HCT116 (cell line): ENCODE results near the gene UTF1. TPM values are rescaled to one million over a fixed set of nuclear protein-coding genes. Genes with fewer than 3 reads are reported as not detected.

Experiments
- ATAC-seq: fragments of 200-7000 bp; cut with Tn5 transposase; 2 replicates; pipeline ENCODE4 v1.9.1; 2020; ENCODE audit warnings: mild to moderate bottlenecking, moderate library complexity
- BruUV-seq: library from RNA; stranded (reverse); fragments of 400-500 nt; replicated peaks from 2 replicates; lab custom pipeline; 2021; lab: Mats Ljungman, UMichigan
- CTCF ChIA-PET: fragments of 300-600 bp; sonication (Branson Sonifier 250); formaldehyde crosslinking; loops from one replicate; lab custom pipeline; 2021; ENCODE audit warnings: antibody characterized with exemption; lab: Charles Lee
- POLR2A ChIA-PET: fragments of 300-600, 350-600 bp; sonication (Branson Sonifier 250); formaldehyde crosslinking; loops from one replicate; lab custom pipeline; 2021; ENCODE audit warnings: antibody characterized with exemption; lab: Charles Lee
- RAD21 ChIA-PET, 2 experiments: fragments of 300-600 bp; sonication (Branson Sonifier 250); formaldehyde crosslinking; loops; one replicate each; lab custom pipeline; 2023; ENCODE audit warnings: low total read pairs in 2 of 2; ENCODE audit not compliant: uncharacterized antibody in 2 of 2, unreplicated experiment in 2 of 2, low non-redundant PET in 1 of 2; lab: Charles Lee
- DNase-seq: peaks from one replicate; pipeline ENCODE4 v3.0.0-alpha.2; 2010; ENCODE audit warnings: low read depth, low spot score
- H2AFZ ChIP-seq: fragments of 200-600 bp; shearing (Covaris generic), sonication (generic); 2 replicates; pipeline ENCODE4 v1.6.1; 2017; ENCODE audit warnings: low read depth, mixed run types, mixed read lengths, antibody characterized with exemption, low read length; ENCODE audit not compliant: poor library complexity, severe bottlenecking
- H3K27ac ChIP-seq: 2 replicates; pipeline ENCODE4 v1.5.1; 2012; ENCODE audit warnings: low read depth, low read length
- H3K27me3 ChIP-seq: fragments of 200-600 bp; sonication (generic); 2 replicates; pipeline ENCODE4 v1.6.1; 2016; ENCODE audit warnings: mixed run types, low read length, mixed read lengths; ENCODE audit not compliant: insufficient read depth
- H3K36me3 ChIP-seq, 2 experiments: fragments of 200-500 bp in 1 of 2; fragments of 200-600 bp in 1 of 2; sonication (Bioruptor generic) in 1 of 2; sonication (generic) in 1 of 2; 2 replicates each; pipeline versions ENCODE4 v1.5.1 to v1.6.1; 2014 to 2016; ENCODE audit warnings: low read length in 2 of 2, inconsistent platforms in 1 of 2, mixed read lengths in 1 of 2, mixed run types in 1 of 2; ENCODE audit not compliant: insufficient read depth in 2 of 2, control insufficient read depth in 1 of 2
- H3K4me1 ChIP-seq, 2 experiments: fragments of 200-600 bp in 1 of 2; sonication (generic) in 1 of 2; 2 replicates each; pipeline versions ENCODE4 v1.5.1 to v1.6.1; 2012 to 2017; ENCODE audit warnings: low read length in 2 of 2, inconsistent platforms in 1 of 2, mild to moderate bottlenecking in 1 of 2, mixed read lengths in 1 of 2, mixed run types in 1 of 2, moderate library complexity in 1 of 2; ENCODE audit not compliant: insufficient read depth in 2 of 2, control insufficient read depth in 1 of 2
- H3K4me2 ChIP-seq: fragments of 200-600 bp; sonication (generic); 2 replicates; pipeline ENCODE4 v1.6.1; 2017; ENCODE audit warnings: mixed run types, low read length, mixed read lengths
- H3K4me3 ChIP-seq, 2 experiments: fragments of 200-600 bp in 1 of 2; sonication (generic) in 1 of 2; replicated peaks in 1 of 2; 2 replicates each; pipeline ENCODE4 v1.5.1; 2011 to 2016; ENCODE audit warnings: low read length in 2 of 2, control low read depth in 1 of 2, low read depth in 1 of 2, mild to moderate bottlenecking in 1 of 2, mixed read lengths in 1 of 2, mixed run types in 1 of 2
- H3K79me2 ChIP-seq: fragments of 200-600 bp; sonication (generic); 2 replicates; pipeline ENCODE4 v1.6.1; 2017; ENCODE audit warnings: mild to moderate bottlenecking, mixed run types, low read length, moderate library complexity, mixed read lengths; ENCODE audit not compliant: insufficient read depth
- H3K9ac ChIP-seq: fragments of 200-600 bp; sonication (generic); 2 replicates; pipeline ENCODE4 v1.6.1; 2016; ENCODE audit warnings: low read length, mixed read lengths
- H3K9me2 ChIP-seq: fragments of 200-600 bp; sonication (generic), shearing (Covaris generic); 2 replicates; pipeline ENCODE4 v1.6.1; 2017; ENCODE audit warnings: mixed run types, mild to moderate bottlenecking, moderate library complexity; ENCODE audit not compliant: insufficient read depth
- H3K9me3 ChIP-seq, 2 experiments: fragments of 200-500 bp in 1 of 2; fragments of 200-600 bp in 1 of 2; sonication (Bioruptor generic) in 1 of 2; sonication (generic) in 1 of 2; 2 replicates each; pipeline ENCODE4 v1.6.1; 2014 to 2017; ENCODE audit warnings: low read length in 2 of 2, mixed read lengths in 2 of 2, inconsistent platforms in 1 of 2, low read depth in 1 of 2, mild to moderate bottlenecking in 1 of 2, mixed run types in 1 of 2, moderate library complexity in 1 of 2; ENCODE audit not compliant: control insufficient read depth in 1 of 2, insufficient read depth in 1 of 2
- H4K20me1 ChIP-seq: fragments of 200-600 bp; sonication (generic), shearing (Covaris generic); 2 replicates; pipeline ENCODE4 v1.6.1; 2017; ENCODE audit warnings: mixed run types, mild to moderate bottlenecking, moderate library complexity; ENCODE audit not compliant: insufficient read depth
- CBX3 ChIP-seq: IDR thresholded peaks from 2 replicates; pipeline ENCODE4 v1.6.1; 2012; ENCODE audit warnings: low read depth
- EGR1 ChIP-seq: IDR thresholded peaks from 2 replicates; pipeline ENCODE4 v1.6.1; 2012; ENCODE audit warnings: low read depth
- ELF1 ChIP-seq: IDR thresholded peaks from 2 replicates; pipeline ENCODE4 v1.6.1; 2012; ENCODE audit warnings: low read depth, borderline replicate concordance
- EZH2 ChIP-seq: fragments of 200-600 bp; sonication (generic); IDR thresholded peaks from 2 replicates; pipeline ENCODE4 v1.6.1; 2017; ENCODE audit warnings: antibody characterized with exemption, mixed run types
- EZH2phosphoT487 ChIP-seq: fragments of 200-600 bp; IDR thresholded peaks from 2 replicates; pipeline ENCODE4 v1.6.1; 2018; ENCODE audit warnings: antibody characterized with exemption, borderline replicate concordance
- FOSL1 ChIP-seq: IDR thresholded peaks from 2 replicates; pipeline ENCODE4 v1.6.1; 2012; ENCODE audit warnings: low read depth
- JUND ChIP-seq: IDR thresholded peaks from 2 replicates; pipeline ENCODE4 v1.6.1; 2012
- POLR2A ChIP-seq: IDR thresholded peaks from 2 replicates; pipeline ENCODE4 v1.7.0; 2011; ENCODE audit warnings: borderline replicate concordance; ENCODE audit not compliant: insufficient read depth, insufficient read length; ENCODE audit errors: extremely low read depth
- POLR2AphosphoS5 ChIP-seq: IDR thresholded peaks from 2 replicates; pipeline ENCODE4 v1.6.1; 2011; ENCODE audit warnings: mild to moderate bottlenecking, low read depth, low read length, moderate library complexity
- RAD21 ChIP-seq: IDR thresholded peaks from 2 replicates; pipeline ENCODE4 v1.6.1; 2012; ENCODE audit warnings: low read depth, mild to moderate bottlenecking
- SIN3A ChIP-seq: IDR thresholded peaks from 2 replicates; pipeline ENCODE4 v1.6.1; 2012; ENCODE audit warnings: low read depth
- SP1 ChIP-seq: IDR thresholded peaks from 2 replicates; pipeline ENCODE4 v1.6.1; 2012; ENCODE audit warnings: low read depth
- SRF ChIP-seq: IDR thresholded peaks from 2 replicates; pipeline ENCODE4 v1.6.1; 2012; ENCODE audit warnings: low read depth
- YY1 ChIP-seq: IDR thresholded peaks from 2 replicates; pipeline ENCODE4 v1.6.1; 2011; ENCODE audit warnings: low read length, low read depth, moderate library complexity, mild to moderate bottlenecking; ENCODE audit not compliant: insufficient replicate concordance; ENCODE audit errors: extremely low read depth
- ZFX ChIP-seq: fragments of 450-650 bp; IDR thresholded peaks from 2 replicates; pipeline ENCODE4 v1.6.1; 2017
- ZNF274 ChIP-seq: fragments of 200-500 bp; sonication (Bioruptor generic); IDR thresholded peaks from 2 replicates; pipeline ENCODE4 v1.6.1; 2014; ENCODE audit warnings: mild to moderate bottlenecking, low read depth, low read length, inconsistent platforms
- intact Hi-C: fragments of 100-400 bp; cut with micrococcal nuclease; formaldehyde crosslinking; loops from 2 replicates; pipeline ENCODE4 v1.10.0; 2022
- total RNA-seq: library from RNA; stranded (reverse); gene quantifications from one replicate; pipeline ENCODE4 v1.2.1, GENCODE V29; 2021; ENCODE audit not compliant: unreplicated experiment
- TF ChIP-seq, protein P1 (sequence below): IDR thresholded peaks from 2 replicates; pipeline ENCODE4 v1.6.1; 2011; ENCODE audit warnings: mild to moderate bottlenecking, low read length, moderate library complexity; ENCODE audit not compliant: insufficient replicate concordance; ENCODE audit errors: extremely low read depth
- TF ChIP-seq, protein P2 (sequence below): IDR thresholded peaks from 2 replicates; pipeline ENCODE4 v1.6.1; 2012

UTF1 gene
- total RNA-seq, 1 experiment from 2014 or later, result not detected

- Histone ChIP-seq H3K4me3 (no peak overlapping the region), H3K9me3 (no peaks in the 10 kb centered on the region), H3K36me3 (no peaks in the 10 kb centered on the region), H3K4me2 (no peak overlapping the region), H4K20me1 (no peaks in the 10 kb centered on the region), H3K27me3 (no peaks in the 10 kb centered on the region), H3K27ac (no peak overlapping the region), H2AFZ (no peak overlapping the region), H3K79me2 (no peaks in the 10 kb centered on the region), H3K9me2 (no peaks in the 10 kb centered on the region), H3K4me1 (peaks cover 0 to 9% of the 10 kb centered on the region in 2 experiments; a peak in 1 of 4 replicates), H3K9ac (no peak overlapping the region)
- no peak for TF ChIP-seq CBX3
- TF ChIP-seq ZNF274, result no peak
- TF ChIP-seq, protein P1, sequence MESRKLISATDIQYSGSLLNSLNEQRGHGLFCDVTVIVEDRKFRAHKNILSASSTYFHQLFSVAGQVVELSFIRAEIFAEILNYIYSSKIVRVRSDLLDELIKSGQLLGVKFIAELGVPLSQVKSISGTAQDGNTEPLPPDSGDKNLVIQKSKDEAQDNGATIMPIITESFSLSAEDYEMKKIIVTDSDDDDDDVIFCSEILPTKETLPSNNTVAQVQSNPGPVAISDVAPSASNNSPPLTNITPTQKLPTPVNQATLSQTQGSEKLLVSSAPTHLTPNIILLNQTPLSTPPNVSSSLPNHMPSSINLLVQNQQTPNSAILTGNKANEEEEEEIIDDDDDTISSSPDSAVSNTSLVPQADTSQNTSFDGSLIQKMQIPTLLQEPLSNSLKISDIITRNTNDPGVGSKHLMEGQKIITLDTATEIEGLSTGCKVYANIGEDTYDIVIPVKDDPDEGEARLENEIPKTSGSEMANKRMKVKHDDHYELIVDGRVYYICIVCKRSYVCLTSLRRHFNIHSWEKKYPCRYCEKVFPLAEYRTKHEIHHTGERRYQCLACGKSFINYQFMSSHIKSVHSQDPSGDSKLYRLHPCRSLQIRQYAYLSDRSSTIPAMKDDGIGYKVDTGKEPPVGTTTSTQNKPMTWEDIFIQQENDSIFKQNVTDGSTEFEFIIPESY, result no peak
- TF ChIP-seq SP1, result no peak
- no peak for TF ChIP-seq EGR1
- TF ChIP-seq POLR2AphosphoS5, result no peak
- TF ChIP-seq, protein P2, sequence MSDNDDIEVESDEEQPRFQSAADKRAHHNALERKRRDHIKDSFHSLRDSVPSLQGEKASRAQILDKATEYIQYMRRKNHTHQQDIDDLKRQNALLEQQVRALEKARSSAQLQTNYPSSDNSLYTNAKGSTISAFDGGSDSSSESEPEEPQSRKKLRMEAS, result no peak
- TF ChIP-seq SIN3A, result no peak
- no peak for TF ChIP-seq FOSL1
- no peak for TF ChIP-seq ZFX
- TF ChIP-seq ELF1, result no peak
- TF ChIP-seq SRF, result no peak
- no peak for TF ChIP-seq JUND
- TF ChIP-seq YY1, result no peak
- no peak for TF ChIP-seq POLR2A
- TF ChIP-seq EZH2, result no peak
- TF ChIP-seq EZH2phosphoT487, result no peak
- TF ChIP-seq RAD21, result no peak
- POLR2A ChIA-PET, result no interaction called here
- CTCF ChIA-PET, result no interaction called here
- no peak for ATAC-seq
- no peak for DNase-seq
- BruUV-seq, result no TSS peak
- intact Hi-C loops, result no loop called here
- RAD21 ChIA-PET, result interaction anchor here in 1 of 2 experiments (0.6 kb wide), 1 partner anchor 50 kb away, joined by 3 read pairs; no protein-coding TSS in a partner anchor
Measured at GRCh38 chr10:133247681-133248333, 17.8 kb downstream of the UTF1 start.
